H9 (cell line): ENCODE measurements around the gene SMTN. TPM values are rescaled to one million over a fixed set of nuclear protein-coding genes. Genes with fewer than 3 reads are reported as not detected.

ENCODE experiments used
- DNase-seq: peaks from one replicate; pipeline ENCODE4 v3.0.0-alpha.2; 2017
- H2AFZ ChIP-seq: one replicate; pipeline ENCODE4 v1.6.1; 2013; ENCODE audit warnings: mild to moderate bottlenecking, low read length, control low read depth, moderate library complexity
- H2AK5ac ChIP-seq: 2 replicates; pipeline ENCODE4 v1.6.1; 2013; ENCODE audit warnings: low read length, control low read depth, mixed read lengths; ENCODE audit not compliant: insufficient read length
- H2BK120ac ChIP-seq: one replicate; pipeline ENCODE4 v1.6.1; 2013; ENCODE audit warnings: low read depth, mild to moderate bottlenecking, low read length, control low read depth, inconsistent platforms; ENCODE audit not compliant: poor library complexity, severe bottlenecking
- H2BK12ac ChIP-seq: 2 replicates; pipeline ENCODE4 v1.6.1; 2013; ENCODE audit warnings: low read length, control low read depth, mixed read lengths, low read depth; ENCODE audit not compliant: insufficient read length
- H2BK15ac ChIP-seq: 2 replicates; pipeline ENCODE4 v1.6.1; 2013; ENCODE audit warnings: low read depth, low read length, control low read depth
- H2BK20ac ChIP-seq: one replicate; pipeline ENCODE4 v1.6.1; 2013; ENCODE audit warnings: low read depth, mild to moderate bottlenecking, low read length, control low read depth, inconsistent platforms; ENCODE audit not compliant: poor library complexity, severe bottlenecking
- H2BK5ac ChIP-seq: 2 replicates; pipeline ENCODE4 v1.6.1; 2013; ENCODE audit warnings: low read length, control low read depth, mixed read lengths; ENCODE audit not compliant: insufficient read length
- H3K14ac ChIP-seq: 2 replicates; pipeline ENCODE4 v1.6.1; 2013; ENCODE audit warnings: low read length, control low read depth; ENCODE audit not compliant: insufficient read depth
- H3K18ac ChIP-seq: 2 replicates; pipeline ENCODE4 v1.6.1; 2013; ENCODE audit warnings: low read depth, mild to moderate bottlenecking, mixed read lengths, low read length, control low read depth; ENCODE audit not compliant: insufficient read length
- H3K23ac ChIP-seq: 2 replicates; pipeline ENCODE4 v1.6.1; 2013; ENCODE audit warnings: low read length, control low read depth, mixed read lengths, low read depth; ENCODE audit not compliant: insufficient read length
- H3K23me2 ChIP-seq: 2 replicates; pipeline ENCODE4 v1.6.1; 2013; ENCODE audit warnings: low read depth, mild to moderate bottlenecking, mixed read lengths, low read length, control low read depth; ENCODE audit not compliant: insufficient read length, poor library complexity, severe bottlenecking
- H3K27ac ChIP-seq: 2 replicates; pipeline ENCODE4 v1.5.1; 2013; ENCODE audit warnings: low read length, control low read depth, mixed read lengths, low read depth; ENCODE audit not compliant: insufficient read length
- H3K27me3 ChIP-seq: 2 replicates; pipeline ENCODE4 v1.6.1; 2013; ENCODE audit warnings: low read length, control low read depth, inconsistent platforms; ENCODE audit not compliant: insufficient read depth
- H3K4ac ChIP-seq: 2 replicates; pipeline ENCODE4 v1.6.1; 2013; ENCODE audit warnings: low read depth, mild to moderate bottlenecking, control low read depth, inconsistent platforms, low read length, moderate library complexity
- H3K4me1 ChIP-seq: 2 replicates; pipeline ENCODE4 v1.6.1; 2013; ENCODE audit warnings: low read length, control low read depth, inconsistent platforms; ENCODE audit not compliant: insufficient read depth
- H3K4me2 ChIP-seq: 2 replicates; pipeline ENCODE4 v1.6.1; 2013; ENCODE audit warnings: low read length, control low read depth, mixed read lengths; ENCODE audit not compliant: insufficient read length, insufficient read depth
- H3K56ac ChIP-seq: 2 replicates; pipeline ENCODE4 v1.6.1; 2013; ENCODE audit warnings: low read depth, mild to moderate bottlenecking, mixed read lengths, low read length, control low read depth; ENCODE audit not compliant: insufficient read length
- H3K79me1 ChIP-seq: 2 replicates; pipeline ENCODE4 v1.6.1; 2013; ENCODE audit warnings: low read depth, mild to moderate bottlenecking, moderate library complexity, low read length, control low read depth, inconsistent platforms; ENCODE audit not compliant: insufficient read depth, poor library complexity, severe bottlenecking
- H3K79me2 ChIP-seq: 2 replicates; pipeline ENCODE4 v1.6.1; 2013; ENCODE audit warnings: low read length, control low read depth, inconsistent platforms; ENCODE audit not compliant: insufficient read depth
- H3K9ac ChIP-seq: 2 replicates; pipeline ENCODE4 v1.6.1; 2013; ENCODE audit warnings: low read length, control low read depth, mixed read lengths; ENCODE audit not compliant: insufficient read length; ENCODE audit errors: extremely low read depth
- H3K9me3 ChIP-seq: one replicate; pipeline ENCODE4 v1.6.1; 2013; ENCODE audit warnings: low read depth, low read length, inconsistent platforms; ENCODE audit not compliant: control insufficient read depth
- H3T11ph ChIP-seq: one replicate; pipeline ENCODE4 v1.6.1; 2013; ENCODE audit warnings: mild to moderate bottlenecking, low read length, control low read depth, inconsistent platforms
- H4K20me1 ChIP-seq: one replicate; pipeline ENCODE4 v1.6.1; 2013; ENCODE audit not compliant: control insufficient read depth, insufficient read length, insufficient read depth
- H4K5ac ChIP-seq: 2 replicates; pipeline ENCODE4 v1.6.1; 2013; ENCODE audit warnings: low read depth, mild to moderate bottlenecking, mixed read lengths, low read length, control low read depth; ENCODE audit not compliant: insufficient read length
- H4K8ac ChIP-seq: replicated peaks from 2 replicates; pipeline ENCODE4 v1.6.1; 2013; ENCODE audit warnings: low read length, control low read depth, mixed read lengths, low read depth; ENCODE audit not compliant: insufficient read length
- H4K91ac ChIP-seq: 2 replicates; pipeline ENCODE4 v1.6.1; 2013; ENCODE audit warnings: low read depth, mild to moderate bottlenecking, moderate library complexity, mixed read lengths, low read length, control low read depth; ENCODE audit not compliant: insufficient read length
- H3K27ac Mint-ChIP-seq, 3 experiments: 2 replicates in 2 of 3; 3 replicates in 1 of 3; pipeline ENCODE4 v1.8.0; 2020 to 2021; ENCODE audit warnings: mixed read lengths in 3 of 3, mild to moderate bottlenecking in 1 of 3, moderate library complexity in 1 of 3
- H3K27me3 Mint-ChIP-seq: 2 replicates; pipeline ENCODE4 v1.8.0; 2021; ENCODE audit warnings: low read depth, mild to moderate bottlenecking, moderate library complexity, mixed read lengths
- H3K36me3 Mint-ChIP-seq, 3 experiments: 2 replicates in 2 of 3; 3 replicates in 1 of 3; pipeline ENCODE4 v1.8.0; 2020 to 2021; ENCODE audit warnings: low read depth in 3 of 3, mixed read lengths in 3 of 3; ENCODE audit not compliant: insufficient read depth in 1 of 3
- H3K4me1 Mint-ChIP-seq, 2 experiments: 2 replicates each; pipeline ENCODE4 v1.8.0; 2020; ENCODE audit warnings: mixed read lengths in 2 of 2
- H3K4me3 Mint-ChIP-seq, 2 experiments: 2 replicates in 1 of 2; 3 replicates in 1 of 2; pipeline ENCODE4 v1.8.0; 2020 to 2021; ENCODE audit warnings: mild to moderate bottlenecking in 2 of 2, mixed read lengths in 2 of 2, moderate library complexity in 1 of 2
- H3K9me3 Mint-ChIP-seq, 2 experiments: 2 replicates in 1 of 2; 3 replicates in 1 of 2; pipeline ENCODE4 v1.8.0; 2020; ENCODE audit warnings: mild to moderate bottlenecking in 2 of 2, mixed read lengths in 2 of 2, moderate library complexity in 1 of 2
- WGBS: extraction: QIAGEN DNeasy Blood & Tissue Kit; methylation state at CpG from one replicate; pipeline ENCODE4 v1.1.7; 2013; ENCODE audit warnings: missing lambda C conversion rate, low lambda C conversion rate, mixed read lengths; ENCODE audit not compliant: insufficient read length; ENCODE audit errors: extremely low coverage; 5-methylcytosine and 5-hydroxymethylcytosine counted together
- total RNA-seq: library from RNA; stranded (reverse); gene quantifications from 2 replicates; pipeline ENCODE4 v1.2.1, GENCODE V29; 2021
- TF ChIP-seq, protein P1 (sequence below): fragments of 200-600 bp; sonication (generic); conservative IDR thresholded peaks from 3 replicates; pipeline ENCODE4 v1.8.0; 2021; ENCODE audit warnings: antibody characterized with exemption, mild to moderate bottlenecking

SMTN gene
- total RNA-seq, 1 experiment from 2014 or later = 23.4 TPM

DNA sequence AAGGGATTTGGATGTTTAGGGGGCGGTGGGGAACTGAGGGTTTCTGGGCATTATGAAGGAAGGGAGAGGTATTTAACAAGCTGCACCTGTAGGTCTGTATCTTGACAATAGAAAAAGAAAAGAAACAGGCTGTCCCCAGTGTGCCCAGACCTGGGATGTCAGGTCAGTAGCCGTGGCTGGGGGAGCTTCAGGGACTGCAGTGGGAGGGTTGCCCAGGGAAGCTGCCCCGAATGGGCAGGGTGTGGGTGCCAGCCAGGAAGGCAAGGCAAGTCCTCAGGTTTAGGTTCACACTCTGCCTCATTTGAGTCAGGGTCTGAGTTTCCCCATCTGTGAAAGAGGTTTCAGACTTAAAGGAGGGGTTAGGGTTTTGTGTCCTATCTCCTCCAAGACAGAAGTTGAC is 43.2 kb downstream of the SMTN start:
- Mint-ChIP-seq H3K27me3 (peaks cover 6% of the 10 kb centered on the region), H3K9me3 (no peaks in the 10 kb centered on the region), H3K27ac (no peak overlapping the region), H3K4me1 (peaks cover 26 to 48% of the 10 kb centered on the region in 2 experiments), H3K36me3 (no peaks in the 10 kb centered on the region), H3K4me3 (no peak overlapping the region)
- no peak overlapping the region for H3K9ac ChIP-seq
- no peaks in the 10 kb centered on the region for H3K23me2 ChIP-seq
- no peak overlapping the region for H3T11ph ChIP-seq
- H3K4ac ChIP-seq = no peak overlapping the region
- no peaks in the 10 kb centered on the region for H3K79me1 ChIP-seq
- H3K4me1 ChIP-seq = peaks cover 5% of the 10 kb centered on the region; the same call in 1 of the 2 replicates
- no peaks in the 10 kb centered on the region for H3K27me3 ChIP-seq
- H3K23ac ChIP-seq = no peak overlapping the region
- no peaks in the 10 kb centered on the region for H4K20me1 ChIP-seq
- no peak for DNase-seq
- no peak overlapping the region for H3K14ac ChIP-seq
- TF ChIP-seq, protein P1, sequence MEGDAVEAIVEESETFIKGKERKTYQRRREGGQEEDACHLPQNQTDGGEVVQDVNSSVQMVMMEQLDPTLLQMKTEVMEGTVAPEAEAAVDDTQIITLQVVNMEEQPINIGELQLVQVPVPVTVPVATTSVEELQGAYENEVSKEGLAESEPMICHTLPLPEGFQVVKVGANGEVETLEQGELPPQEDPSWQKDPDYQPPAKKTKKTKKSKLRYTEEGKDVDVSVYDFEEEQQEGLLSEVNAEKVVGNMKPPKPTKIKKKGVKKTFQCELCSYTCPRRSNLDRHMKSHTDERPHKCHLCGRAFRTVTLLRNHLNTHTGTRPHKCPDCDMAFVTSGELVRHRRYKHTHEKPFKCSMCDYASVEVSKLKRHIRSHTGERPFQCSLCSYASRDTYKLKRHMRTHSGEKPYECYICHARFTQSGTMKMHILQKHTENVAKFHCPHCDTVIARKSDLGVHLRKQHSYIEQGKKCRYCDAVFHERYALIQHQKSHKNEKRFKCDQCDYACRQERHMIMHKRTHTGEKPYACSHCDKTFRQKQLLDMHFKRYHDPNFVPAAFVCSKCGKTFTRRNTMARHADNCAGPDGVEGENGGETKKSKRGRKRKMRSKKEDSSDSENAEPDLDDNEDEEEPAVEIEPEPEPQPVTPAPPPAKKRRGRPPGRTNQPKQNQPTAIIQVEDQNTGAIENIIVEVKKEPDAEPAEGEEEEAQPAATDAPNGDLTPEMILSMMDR = no peak
- H3K9me3 ChIP-seq = no peaks in the 10 kb centered on the region
- H3K79me2 ChIP-seq = no peaks in the 10 kb centered on the region
- WGBS = no CpG with 5 or more reads among the region's 3 CpGs
- no peak overlapping the region for H2AK5ac ChIP-seq
- H2BK5ac ChIP-seq = no peak overlapping the region
- no peak overlapping the region for H4K8ac ChIP-seq
- no peak overlapping the region for H2BK20ac ChIP-seq
- no peak overlapping the region for H2BK12ac ChIP-seq
- H4K5ac ChIP-seq = no peak overlapping the region
- no peak overlapping the region for H3K56ac ChIP-seq
- no peak overlapping the region for H4K91ac ChIP-seq
- no peak overlapping the region for H3K18ac ChIP-seq
- no peak overlapping the region for H2AFZ ChIP-seq
- H2BK15ac ChIP-seq = no peak overlapping the region
- H3K27ac ChIP-seq = no peak overlapping the region
- H3K4me2 ChIP-seq = no peak overlapping the region
- no peak overlapping the region for H2BK120ac ChIP-seq
